Measurements from ENCODE around the gene GNPDA1. TPM values are rescaled to one million over a fixed set of nuclear protein-coding genes. Genes with fewer than 3 reads are reported as not detected.

The GNPDA1 gene
- total RNA-seq = 10 to 100 TPM; 16.0 to 46.9 (median 35.4) TPM

DNA sequence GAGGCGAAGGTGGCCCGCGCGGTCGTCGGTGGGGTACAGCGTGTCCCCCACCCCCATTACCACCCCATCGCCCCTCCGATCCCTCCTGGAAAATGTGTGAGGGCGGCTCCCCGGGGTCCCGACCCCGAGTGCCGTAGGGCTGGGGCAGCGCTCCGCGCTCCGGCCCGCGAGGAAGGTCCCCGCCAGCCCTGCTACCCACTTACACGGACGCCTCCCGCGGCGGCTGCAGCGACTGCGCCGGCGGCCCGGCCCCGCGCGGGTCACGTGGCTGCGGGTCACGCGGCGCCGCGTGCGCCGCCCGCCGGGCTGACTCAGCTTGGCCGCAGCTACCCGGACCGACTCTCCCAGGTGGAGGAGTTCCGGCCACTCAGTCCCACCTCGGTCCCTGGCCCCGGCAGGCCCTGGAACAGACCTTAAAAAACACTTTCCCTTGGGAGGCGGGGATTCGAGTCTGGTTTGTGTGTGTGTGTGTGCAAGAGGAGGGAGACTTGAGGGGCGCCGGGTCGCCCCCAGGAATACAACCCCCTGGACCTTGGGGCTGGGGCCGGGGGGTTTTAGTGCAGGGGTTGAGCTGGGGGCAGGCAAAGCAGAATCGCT is at the start of gene GNPDA1:
Gene GNPDA1 (minus strand): TSS at position 236 of the 597 bp plus-strand sequence. CDS start 992 bp downstream, outside the sequence.
- TF ChIP-seq, protein P1, sequence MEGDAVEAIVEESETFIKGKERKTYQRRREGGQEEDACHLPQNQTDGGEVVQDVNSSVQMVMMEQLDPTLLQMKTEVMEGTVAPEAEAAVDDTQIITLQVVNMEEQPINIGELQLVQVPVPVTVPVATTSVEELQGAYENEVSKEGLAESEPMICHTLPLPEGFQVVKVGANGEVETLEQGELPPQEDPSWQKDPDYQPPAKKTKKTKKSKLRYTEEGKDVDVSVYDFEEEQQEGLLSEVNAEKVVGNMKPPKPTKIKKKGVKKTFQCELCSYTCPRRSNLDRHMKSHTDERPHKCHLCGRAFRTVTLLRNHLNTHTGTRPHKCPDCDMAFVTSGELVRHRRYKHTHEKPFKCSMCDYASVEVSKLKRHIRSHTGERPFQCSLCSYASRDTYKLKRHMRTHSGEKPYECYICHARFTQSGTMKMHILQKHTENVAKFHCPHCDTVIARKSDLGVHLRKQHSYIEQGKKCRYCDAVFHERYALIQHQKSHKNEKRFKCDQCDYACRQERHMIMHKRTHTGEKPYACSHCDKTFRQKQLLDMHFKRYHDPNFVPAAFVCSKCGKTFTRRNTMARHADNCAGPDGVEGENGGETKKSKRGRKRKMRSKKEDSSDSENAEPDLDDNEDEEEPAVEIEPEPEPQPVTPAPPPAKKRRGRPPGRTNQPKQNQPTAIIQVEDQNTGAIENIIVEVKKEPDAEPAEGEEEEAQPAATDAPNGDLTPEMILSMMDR (IDR thresholded peaks at IDR 0.05; ENCODE audit: low read depth) = no peak

DNA sequence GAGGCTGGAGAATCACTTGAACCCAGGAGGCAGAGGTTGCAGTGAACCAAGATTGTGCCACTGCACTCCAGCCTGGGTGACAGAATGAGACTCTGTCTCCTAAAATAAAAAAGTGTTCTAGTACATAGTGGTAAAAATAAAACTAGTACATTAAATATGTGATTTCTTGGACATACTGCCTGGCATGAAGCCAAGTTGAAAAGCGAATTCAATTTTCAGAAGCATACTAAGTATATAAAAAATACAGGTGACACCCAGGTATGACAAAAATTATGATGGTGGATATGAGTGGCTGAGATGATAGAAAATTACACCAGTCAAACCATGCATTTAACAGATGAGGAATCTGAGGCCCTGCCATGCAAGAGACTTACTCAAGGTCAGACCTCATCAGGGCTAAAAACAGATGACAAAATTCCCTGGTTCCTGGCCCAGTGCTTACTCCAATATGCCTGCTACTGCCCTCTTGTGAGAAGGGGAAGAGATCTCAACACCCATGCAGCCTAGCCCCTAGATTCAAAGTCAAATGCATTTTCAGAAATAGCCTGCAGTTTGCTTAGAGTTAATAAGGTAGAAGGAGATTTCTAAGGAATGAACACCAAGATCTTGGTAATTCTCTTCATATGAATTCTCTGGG is 46.6 kb upstream of the GNPDA1 start:
- TF ChIP-seq, protein P1 (IDR thresholded peaks at IDR 0.05; ENCODE audit: low read depth) = no peak

DNA sequence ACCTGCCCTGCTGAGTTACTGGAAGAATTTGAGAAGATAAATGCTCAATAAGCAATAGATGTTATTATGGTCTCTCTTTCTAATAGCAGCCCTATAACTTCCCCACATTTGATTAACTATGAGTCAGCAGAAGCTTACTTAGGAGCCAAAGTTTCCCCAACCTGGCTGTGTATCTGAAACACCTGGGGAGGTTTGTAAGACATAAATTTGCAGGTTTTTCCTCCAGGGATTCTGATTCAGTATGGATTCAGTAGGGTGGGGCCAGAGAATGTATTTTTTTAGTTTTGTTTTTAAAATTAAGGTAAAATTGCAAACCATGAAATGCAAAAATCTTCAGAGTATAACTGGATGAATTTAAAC is 44.9 kb upstream of the GNPDA1 start:
- TF ChIP-seq, protein P1 (IDR thresholded peaks at IDR 0.05; ENCODE audit: low read depth) = no peak

DNA sequence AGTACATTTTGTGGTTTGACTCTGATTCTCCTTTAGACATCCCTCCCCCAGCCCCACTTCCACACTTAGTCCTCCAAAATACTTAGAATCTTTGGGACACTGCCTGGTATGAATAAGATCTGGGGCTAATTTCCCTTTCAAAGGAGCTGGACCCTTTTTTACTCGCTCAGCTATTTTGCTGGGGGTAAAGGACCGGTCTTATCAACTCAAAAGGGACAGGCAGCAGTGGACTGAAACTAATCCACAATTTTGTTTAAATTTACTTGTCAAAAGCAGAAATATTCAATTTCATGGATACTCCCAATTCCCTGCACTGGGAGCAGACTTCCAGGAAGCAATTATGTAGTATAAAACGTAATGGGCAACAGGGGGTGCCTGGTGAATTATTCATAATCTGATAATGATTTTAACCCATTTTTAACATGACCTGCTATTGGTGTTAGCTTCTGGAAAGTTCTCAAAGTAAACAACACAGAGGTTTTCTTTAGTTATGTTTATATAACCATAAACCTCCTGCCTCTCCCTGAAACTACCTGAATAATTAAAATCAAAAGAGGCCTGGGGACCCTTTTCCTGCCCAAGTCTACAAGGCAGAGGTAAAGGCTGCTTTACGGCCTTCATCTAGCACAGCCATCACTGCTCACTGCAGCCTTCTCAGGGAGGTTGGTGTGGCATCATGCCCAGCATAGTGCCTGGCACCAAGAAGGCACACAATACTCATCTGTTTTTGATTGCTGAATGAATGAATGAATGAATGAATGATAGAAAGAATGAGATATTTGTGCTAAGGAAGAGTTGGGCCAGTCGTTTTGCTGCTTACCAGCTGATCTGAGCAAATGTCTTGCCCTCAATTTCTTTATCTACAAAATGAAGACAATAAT is 44.2 kb upstream of the GNPDA1 start:
- TF ChIP-seq, protein P1 (IDR thresholded peaks at IDR 0.05; ENCODE audit: low read depth) = no peak

DNA sequence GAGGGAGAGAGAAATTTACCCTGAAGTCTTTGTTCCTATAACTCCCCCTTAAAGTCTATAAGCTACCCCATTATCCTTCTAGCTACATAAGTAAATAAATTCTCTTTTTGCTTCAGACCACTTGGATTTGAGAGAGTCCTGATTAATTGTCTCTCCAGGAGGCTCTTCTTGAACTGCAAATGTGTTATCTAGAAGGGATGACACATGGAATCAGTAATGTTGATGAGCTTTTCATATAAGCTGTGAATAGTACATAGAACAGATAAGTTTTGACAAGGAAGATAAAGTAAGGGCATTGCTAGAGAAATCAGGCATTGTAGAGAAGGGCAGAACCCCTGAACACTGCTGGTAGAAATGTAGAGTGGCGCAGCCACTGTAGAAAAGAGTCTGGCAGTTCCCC is 42.5 kb upstream of the GNPDA1 start:
- TF ChIP-seq, protein P1 (IDR thresholded peaks at IDR 0.05; ENCODE audit: low read depth) = no peak

DNA sequence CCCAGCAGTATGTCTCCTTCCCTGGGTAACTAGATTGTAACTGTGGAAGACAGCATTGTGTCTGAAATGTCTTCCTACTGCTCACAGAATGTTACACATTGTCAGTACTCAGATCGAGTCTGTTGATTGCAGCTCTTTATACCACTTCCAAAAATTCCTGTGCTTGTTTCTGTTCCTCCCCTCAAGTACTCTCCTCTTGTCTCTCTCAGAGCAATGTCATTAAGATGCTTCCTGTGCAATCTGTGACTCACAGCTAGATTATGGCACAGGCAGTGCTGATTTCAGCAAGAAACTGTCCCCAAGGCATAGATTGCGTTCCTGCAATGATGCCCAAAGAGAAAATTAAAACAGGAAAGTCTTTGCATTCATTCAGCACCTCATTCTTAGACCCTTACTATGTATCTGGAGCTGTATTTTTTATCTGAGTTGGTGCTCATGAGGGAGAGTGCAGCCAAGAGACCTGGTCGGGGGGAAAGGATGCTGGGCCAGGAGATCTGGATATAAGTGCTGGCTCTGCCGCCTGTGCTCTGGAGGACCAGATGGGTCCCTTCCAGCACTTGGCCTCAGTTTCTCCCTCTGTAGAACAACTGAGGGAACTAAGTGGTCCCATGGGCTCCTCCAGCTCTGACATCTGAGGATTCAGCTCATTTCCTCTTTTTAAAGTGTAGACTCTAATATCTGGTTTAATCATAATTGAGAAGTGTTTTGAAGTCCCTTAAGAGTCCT is 40.8 kb upstream of the GNPDA1 start:
- TF ChIP-seq, protein P1 (IDR thresholded peaks at IDR 0.05; ENCODE audit: low read depth) = no peak
